Measurements from ENCODE around the gene STAT1.

The STAT1 gene

DNA sequence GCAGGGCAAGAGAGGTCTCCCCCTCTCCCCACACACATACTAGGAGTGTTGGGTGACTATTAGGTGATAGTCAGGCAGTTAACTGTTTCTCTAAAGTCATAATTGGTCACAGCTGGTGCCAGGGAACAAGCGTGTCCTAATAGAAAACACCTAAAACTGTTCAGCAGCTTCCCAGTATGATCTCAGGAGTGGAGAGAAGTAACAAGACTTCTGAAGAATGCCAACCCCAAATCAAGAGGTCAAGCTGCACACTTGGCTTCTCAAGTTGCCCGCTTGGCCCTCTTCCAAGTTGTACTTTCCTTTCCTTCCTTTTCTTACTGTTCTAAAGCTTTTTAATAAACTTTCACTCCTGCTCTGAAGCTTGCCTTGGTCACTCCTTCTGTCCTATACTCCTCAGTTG is 22.4 kb upstream of the STAT1 start:
- TF ChIP-seq, protein P1, sequence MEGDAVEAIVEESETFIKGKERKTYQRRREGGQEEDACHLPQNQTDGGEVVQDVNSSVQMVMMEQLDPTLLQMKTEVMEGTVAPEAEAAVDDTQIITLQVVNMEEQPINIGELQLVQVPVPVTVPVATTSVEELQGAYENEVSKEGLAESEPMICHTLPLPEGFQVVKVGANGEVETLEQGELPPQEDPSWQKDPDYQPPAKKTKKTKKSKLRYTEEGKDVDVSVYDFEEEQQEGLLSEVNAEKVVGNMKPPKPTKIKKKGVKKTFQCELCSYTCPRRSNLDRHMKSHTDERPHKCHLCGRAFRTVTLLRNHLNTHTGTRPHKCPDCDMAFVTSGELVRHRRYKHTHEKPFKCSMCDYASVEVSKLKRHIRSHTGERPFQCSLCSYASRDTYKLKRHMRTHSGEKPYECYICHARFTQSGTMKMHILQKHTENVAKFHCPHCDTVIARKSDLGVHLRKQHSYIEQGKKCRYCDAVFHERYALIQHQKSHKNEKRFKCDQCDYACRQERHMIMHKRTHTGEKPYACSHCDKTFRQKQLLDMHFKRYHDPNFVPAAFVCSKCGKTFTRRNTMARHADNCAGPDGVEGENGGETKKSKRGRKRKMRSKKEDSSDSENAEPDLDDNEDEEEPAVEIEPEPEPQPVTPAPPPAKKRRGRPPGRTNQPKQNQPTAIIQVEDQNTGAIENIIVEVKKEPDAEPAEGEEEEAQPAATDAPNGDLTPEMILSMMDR (IDR thresholded peaks at IDR 0.05; ENCODE audit: borderline replicate concordance, control extremely low read depth, extremely low read depth, insufficient read depth, missing control alignments) = no peak
- in situ Hi-C loops (cut with MboI; ENCODE audit: low sequenced_read_pairs, unreplicated experiment) = no loop called here
- DNase-seq (ENCODE audit: low spot score) = no peak

DNA sequence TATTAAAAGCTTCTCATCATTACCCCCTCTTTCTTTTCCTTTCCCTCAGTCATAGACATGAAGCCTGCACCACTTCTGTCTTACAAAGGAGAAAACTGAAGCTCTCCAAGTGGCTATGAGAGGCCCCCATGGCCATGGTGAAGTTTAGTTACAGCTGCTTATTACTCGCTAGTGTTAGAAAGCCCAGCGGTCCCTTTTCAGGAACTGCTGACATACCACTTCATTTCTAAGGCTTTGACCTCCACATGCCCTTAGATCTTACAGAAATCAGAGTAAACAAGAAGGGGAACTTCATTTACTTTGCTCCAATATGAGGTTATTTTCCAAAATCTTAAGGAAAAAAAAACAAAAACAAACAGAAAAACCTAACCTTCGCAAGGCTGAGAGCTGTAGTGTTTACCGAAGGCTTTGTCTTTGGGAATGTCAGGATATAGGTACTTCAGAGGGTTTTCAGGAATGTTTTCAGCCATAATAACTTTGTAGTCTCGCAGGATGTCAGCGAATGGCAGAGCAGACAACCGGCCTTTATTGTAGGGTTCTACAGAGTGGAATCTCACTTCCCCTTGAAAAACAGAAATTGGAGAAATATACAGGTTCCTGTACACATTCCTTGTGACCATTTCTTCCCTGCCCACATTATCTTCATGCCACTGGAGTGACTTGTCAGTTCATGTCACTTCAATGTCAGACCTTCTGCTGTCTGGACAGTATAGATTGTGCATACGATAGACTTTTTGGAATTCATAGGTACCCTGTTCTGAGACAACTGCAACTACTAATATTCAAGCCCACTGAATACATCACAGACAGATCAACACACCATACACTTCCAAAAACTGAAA is 18.8 kb upstream of the STAT1 start:
- no peak for DNase-seq (ENCODE audit: low spot score)
- in situ Hi-C loops (cut with MboI; ENCODE audit: low sequenced_read_pairs, unreplicated experiment) = no loop called here
- TF ChIP-seq, protein P1 (IDR thresholded peaks at IDR 0.05; ENCODE audit: borderline replicate concordance, control extremely low read depth, extremely low read depth, insufficient read depth, missing control alignments) = no peak

DNA sequence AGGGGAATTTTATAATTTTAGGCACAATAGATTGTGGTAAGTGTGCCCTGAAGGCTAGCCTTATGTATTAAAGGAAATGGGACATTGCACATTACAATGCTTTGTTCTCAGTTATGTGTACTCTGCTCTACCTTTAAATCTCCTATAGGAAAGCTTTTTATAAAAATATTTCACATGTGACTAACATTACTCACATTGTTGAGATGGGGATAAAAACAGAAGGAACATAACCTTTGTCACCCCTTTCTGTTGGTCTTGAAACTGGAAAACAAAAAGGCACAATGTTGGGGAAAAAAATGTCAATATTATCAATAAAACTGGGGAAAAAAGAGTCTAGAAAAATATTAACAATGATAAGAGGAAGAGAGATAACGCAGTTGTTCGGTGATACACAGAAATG is 17.3 kb upstream of the STAT1 start:
- no peak for DNase-seq (ENCODE audit: low spot score)
- in situ Hi-C loops (cut with MboI; ENCODE audit: low sequenced_read_pairs, unreplicated experiment) = no loop called here
- TF ChIP-seq, protein P1 (IDR thresholded peaks at IDR 0.05; ENCODE audit: borderline replicate concordance, control extremely low read depth, extremely low read depth, insufficient read depth, missing control alignments) = no peak

DNA sequence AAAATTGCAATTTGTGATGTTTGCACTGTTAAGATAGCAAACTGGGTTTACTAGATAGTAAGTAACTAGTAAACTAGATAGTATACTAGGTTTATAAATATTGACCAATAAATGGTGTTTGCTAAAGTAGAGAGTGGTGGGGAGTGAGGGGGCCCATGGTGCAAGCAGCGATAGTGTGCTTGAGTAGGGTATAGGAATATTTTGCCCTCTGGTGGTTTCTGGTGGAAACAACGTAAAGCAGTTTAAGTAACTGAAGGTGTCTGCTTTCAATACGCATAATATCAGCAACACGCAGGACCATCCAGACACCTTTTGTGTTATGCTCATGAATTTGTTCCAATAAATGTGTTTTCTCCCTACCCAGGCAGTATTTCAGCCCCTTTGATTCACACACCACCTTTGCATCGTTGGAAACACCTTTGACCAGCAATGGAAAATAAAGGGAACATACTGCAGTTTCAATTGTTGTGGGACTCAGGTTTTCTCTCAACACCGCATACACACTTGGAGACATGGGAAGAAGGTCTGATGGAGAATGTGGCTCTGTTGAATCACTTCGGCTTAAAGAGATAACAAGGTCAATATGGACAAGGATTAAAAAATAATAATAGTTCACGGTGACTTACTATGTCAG is 16.7 kb upstream of the STAT1 start:
- DNase-seq (ENCODE audit: low spot score) = peak; percentile 43
- TF ChIP-seq, protein P1 (IDR thresholded peaks at IDR 0.05; ENCODE audit: borderline replicate concordance, control extremely low read depth, extremely low read depth, insufficient read depth, missing control alignments) = peak; percentile 39
- in situ Hi-C loops (cut with MboI; ENCODE audit: low sequenced_read_pairs, unreplicated experiment) = no loop called here

DNA sequence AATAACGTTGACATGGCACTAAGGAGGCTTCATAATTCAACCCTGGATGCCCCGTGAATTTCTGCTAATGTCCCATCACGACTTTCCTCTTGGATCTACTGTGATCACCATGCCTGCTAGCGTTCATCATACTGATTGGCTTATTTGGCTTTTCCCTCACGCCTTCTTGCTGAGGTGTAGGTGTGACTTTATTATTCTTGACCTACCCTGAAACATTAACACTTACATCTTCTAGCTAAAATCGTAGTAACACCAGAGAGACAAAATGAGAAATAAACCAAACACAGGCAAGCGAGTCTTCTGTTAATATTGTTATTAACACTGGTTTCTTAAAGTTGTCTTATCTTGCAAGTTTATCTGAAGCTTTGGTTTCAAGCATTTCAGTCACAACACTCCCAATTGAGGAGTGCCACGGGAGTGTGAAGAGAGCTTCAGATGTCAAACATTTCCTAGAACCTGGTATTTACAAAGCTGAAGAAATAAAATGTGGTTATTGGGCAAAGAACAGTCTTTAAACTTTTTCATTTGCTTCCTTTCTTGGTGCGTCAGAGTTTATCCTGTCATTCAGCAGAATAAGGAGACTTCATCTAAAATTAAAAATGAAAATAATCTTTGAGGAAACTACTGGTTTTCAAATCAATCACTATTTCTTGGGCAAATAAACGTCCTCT is 15.4 kb upstream of the STAT1 start:
- TF ChIP-seq, protein P1 (IDR thresholded peaks at IDR 0.05; ENCODE audit: borderline replicate concordance, control extremely low read depth, extremely low read depth, insufficient read depth, missing control alignments) = no peak
- in situ Hi-C loops (cut with MboI; ENCODE audit: low sequenced_read_pairs, unreplicated experiment) = no loop called here
- no peak for DNase-seq (ENCODE audit: low spot score)

DNA sequence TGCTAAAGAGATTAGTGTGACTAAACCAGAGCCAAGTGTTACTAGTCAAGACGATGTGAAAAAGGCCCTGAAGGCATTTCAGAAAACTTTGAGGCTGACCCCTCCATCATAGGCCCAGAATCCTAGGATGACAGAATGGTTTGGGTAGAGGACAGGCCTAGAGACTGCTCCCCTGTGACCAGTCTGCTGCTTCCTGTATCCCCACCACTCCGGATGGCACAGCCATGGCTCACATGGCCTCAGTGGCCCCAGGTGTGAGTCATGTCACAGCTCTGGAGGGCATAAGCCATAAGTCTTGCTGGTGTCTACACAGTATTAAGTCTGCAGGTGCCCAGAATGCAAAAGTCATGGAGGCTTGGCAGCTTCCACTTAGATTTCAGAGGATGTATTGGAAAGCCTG is 12.4 kb upstream of the STAT1 start:
- TF ChIP-seq, protein P1 (IDR thresholded peaks at IDR 0.05; ENCODE audit: borderline replicate concordance, control extremely low read depth, extremely low read depth, insufficient read depth, missing control alignments) = no peak
- no peak for DNase-seq (ENCODE audit: low spot score)
- in situ Hi-C loops (cut with MboI; ENCODE audit: low sequenced_read_pairs, unreplicated experiment) = no loop called here
